Stimulated activated CD4-positive, alpha-beta T cell treated with anti-CD3 and anti-CD28 coated beads, Interleukin-12 subunit alpha, Interleukin-12 subunit beta, amount 100 ng/mL, for 4 hours (primary cell): ENCODE measurements around the gene GNG5.
"Not testable (repeated sequence)": the region's sequence is repeated elsewhere in the genome, so short reads cannot be mapped to it uniquely, and the experiment has no call there.

Experiments used
- DNase-seq: peaks from one replicate; pipeline ENCODE4 v3.0.0-alpha.2; 2020

Gene GNG5

DNA sequence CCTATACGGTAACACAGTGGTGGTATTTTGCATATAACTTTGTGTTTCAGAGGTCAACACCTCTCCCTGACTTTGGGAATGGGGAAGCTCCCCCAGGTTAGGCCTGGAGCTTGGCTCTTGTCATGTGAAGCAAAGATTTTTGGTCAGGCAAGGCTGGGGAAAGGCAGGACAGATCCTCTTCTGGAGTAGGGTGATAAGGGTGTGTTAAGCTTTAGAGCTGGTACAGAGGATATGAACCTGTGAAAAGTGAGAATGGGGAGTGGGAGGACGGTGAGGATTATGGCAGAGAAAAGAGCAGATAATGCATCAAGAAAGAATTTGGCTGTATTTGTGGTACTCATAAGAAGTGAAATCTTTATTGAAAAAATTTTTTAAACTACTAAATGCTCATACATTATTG, 25.1 kb downstream of the GNG5 start:
- DNase-seq = no peak

DNA sequence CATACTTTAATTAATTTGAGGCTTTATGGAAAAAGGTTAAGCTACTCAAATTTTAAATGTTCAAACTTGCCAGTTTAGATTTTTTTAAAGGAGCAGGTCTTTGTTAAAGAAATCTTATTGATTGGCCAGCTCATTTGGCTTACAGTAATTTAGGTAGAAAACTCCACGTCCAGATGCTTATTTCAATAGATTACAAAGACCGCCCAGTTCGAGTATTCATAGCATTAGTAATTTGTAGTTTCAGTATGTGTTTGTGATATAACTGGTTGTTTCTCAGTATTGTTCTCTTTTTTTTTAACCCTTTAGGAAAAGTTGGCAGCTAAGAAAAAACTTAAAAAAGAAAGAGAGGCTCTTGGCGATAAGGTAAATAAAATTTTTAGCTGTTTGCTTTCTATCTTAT, 25.7 kb downstream of the GNG5 start:
- DNase-seq = no peak

DNA sequence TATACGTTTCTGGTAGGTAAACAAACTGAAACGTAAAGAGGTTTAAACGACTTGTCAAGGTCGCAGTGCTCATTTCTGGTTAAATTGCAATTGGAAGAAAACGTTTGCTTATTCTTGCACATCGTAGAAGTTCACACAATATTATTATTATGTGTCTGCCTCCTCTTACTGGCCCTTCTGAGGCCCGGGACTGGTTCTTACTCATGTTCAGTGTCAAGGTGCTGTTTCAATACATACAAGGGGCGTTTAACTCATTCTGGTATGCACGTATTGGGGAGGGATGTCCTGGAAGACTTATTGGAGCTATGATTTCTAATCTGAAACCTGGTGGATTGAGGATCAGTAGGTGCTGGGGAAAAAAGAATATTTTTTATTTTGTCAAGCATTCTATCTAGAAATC, 26.4 kb downstream of the GNG5 start:
- no peak for DNase-seq

- DNase-seq = peak; percentile 71
These were observed 27.2 kb downstream of the GNG5 start, which contains the start of gene RPF1 for GRCh38 chr1:84478876-84479868. Gene RPF1 (plus strand): TSS chr1:84479266. CDS start chr1:84479282, 16 bp downstream.

DNA sequence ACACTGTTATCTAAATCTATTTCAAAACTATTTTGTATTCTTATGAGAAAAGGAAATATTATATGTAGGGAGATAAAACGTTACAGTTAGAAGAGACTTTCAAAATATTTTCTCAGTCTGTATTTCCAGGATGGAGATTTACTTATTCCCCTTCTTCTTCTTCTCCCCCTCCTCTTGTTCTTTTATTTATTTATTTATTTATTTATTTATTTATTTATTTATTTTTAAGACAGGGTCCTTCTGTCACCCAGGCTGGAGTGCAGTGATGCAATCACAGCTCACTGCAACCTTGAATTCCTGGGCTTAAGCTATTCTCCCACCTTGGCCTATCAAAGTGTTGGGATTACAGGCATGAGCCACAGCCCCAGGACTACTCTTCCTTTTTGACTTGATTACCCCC, 30.2 kb downstream of the GNG5 start:
- DNase-seq = no peak

DNA sequence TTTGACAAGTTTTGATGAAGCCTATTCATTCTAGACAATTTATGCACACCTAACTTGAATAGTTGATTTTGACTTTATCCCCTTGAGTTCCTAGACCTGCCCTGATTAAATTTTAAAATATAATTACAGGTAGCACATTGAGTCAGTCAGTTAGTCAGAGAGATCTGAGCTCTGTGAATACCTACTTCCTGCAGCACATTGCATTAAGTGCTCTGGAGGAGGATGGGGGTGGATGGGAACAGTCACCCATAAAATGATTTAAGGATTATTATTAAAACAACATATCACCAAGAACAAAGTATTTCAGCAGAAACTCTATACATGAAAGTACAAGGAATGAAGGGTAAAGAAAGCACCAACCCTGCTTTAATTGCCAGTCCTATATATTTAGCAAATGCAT, 39.1 kb downstream of the GNG5 start:
- DNase-seq = no peak

DNA sequence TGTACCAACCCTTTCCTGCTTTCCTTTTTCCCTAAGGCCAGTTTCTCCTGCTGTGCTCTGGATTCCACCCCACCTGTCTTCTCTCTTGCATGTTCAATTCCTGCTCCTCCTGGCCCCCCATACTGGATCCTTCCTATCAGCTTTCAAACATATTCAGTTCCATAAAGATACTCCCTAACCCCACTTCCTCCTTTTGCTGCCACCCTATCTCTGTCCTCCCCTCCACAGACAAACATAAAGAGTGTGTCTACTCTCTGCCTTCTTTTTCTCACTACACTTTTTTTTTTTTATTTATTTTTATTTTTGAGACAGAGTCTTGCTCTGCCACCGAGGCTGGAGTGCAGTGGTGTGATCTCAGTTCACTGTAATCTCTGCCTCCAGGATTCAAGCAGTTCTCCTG, 44.3 kb downstream of the GNG5 start:
- DNase-seq = no peak

DNA sequence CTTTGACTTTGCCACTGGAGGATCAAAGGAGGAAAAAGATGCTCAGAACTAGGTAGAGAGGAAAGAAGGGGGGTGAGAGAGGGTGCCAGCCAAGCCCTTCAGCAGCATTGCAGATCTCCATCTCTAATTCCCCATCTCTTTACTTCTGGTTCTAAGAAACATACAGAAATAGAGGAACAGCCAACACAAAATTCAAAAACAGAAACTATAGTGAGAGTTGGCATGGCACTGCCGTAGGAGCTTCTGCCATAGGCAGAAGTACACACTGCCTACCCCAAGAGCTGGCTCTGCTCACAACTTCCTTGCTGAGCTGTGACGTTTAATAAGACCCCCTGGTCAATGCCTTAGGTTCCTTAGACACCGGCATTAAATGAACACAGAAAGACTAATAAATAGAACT, 53.9 kb downstream of the GNG5 start:
- DNase-seq = no peak

DNA sequence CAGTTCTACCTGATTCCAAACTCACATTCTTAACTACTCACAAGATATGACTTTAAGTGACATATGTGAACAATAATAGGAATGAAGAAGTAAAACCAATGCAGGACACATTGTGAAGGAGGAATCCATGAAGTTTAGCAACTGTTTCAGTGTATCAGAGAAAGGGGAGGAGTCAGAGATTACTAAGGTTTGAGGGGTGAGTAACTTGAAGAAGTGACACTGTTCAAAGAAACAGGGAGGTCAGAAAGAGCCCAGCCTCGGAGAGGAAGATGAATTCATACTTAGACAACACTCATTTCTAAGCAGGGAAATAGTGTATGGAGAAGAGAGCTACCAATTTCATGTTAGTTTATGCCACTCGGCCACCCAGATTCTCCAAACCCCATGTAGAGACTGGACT, 55.5 kb downstream of the GNG5 start:
- no peak for DNase-seq

DNA sequence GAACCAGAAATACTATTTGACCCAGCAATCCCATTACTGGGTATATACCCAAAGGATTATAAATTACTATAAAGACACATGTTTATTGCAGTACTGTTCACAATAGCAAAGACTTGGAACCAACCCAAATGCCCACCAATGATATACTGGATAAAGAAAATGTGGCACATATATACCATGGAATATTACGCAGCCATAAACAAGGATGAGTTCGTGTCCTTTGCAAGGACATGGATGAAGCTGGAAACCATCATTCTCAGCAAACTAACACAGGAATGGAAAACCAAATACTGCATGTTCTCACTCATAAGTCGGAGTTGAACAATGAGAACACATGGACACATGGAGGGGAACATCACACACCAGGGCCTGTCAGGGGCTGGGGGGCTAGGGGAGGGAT, 57.7 kb downstream of the GNG5 start:
- DNase-seq = not testable (repeated sequence)
